ENCODE measurements around the gene RGS11. TPM values are rescaled to one million over a fixed set of nuclear protein-coding genes. Genes with fewer than 3 reads are reported as not detected.

RGS11 gene
- total RNA-seq, 2 experiments from 2014 or later: not detected

- TF ChIP-seq, protein P1, sequence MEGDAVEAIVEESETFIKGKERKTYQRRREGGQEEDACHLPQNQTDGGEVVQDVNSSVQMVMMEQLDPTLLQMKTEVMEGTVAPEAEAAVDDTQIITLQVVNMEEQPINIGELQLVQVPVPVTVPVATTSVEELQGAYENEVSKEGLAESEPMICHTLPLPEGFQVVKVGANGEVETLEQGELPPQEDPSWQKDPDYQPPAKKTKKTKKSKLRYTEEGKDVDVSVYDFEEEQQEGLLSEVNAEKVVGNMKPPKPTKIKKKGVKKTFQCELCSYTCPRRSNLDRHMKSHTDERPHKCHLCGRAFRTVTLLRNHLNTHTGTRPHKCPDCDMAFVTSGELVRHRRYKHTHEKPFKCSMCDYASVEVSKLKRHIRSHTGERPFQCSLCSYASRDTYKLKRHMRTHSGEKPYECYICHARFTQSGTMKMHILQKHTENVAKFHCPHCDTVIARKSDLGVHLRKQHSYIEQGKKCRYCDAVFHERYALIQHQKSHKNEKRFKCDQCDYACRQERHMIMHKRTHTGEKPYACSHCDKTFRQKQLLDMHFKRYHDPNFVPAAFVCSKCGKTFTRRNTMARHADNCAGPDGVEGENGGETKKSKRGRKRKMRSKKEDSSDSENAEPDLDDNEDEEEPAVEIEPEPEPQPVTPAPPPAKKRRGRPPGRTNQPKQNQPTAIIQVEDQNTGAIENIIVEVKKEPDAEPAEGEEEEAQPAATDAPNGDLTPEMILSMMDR (IDR thresholded peaks at IDR 0.05): no peak
- DNase-seq (no peak), ATAC-seq (no peak)
- POLR2A ChIA-PET: no interaction called here
- H3K27ac Mint-ChIP-seq: no peak overlapping the region
- H3K27me3 Mint-ChIP-seq: peaks cover 16% of the 10 kb centered on the region
- no peaks in the 10 kb centered on the region for H3K9me3 Mint-ChIP-seq
- CTCF ChIA-PET: interaction anchor here (1.1 to 1.5 kb wide), 2 partner anchors 43 to 82 kb away, joined by 3 to 4 read pairs; no protein-coding TSS in a partner anchor
- intact Hi-C loops (cut with micrococcal nuclease): no loop called here
- H3K4me3 Mint-ChIP-seq: no peak overlapping the region
- H3K4me1 Mint-ChIP-seq (ENCODE audit: low read depth): peaks cover 8% of the 10 kb centered on the region
- no peaks in the 10 kb centered on the region for H3K36me3 Mint-ChIP-seq (ENCODE audit: low read depth)
Observed at GRCh38 chr16:280005-280460, 4.3 kb upstream of the RGS11 start.

GRCh38 chr16:279531-279930 lies 3.8 kb upstream of the RGS11 start:
- no peak overlapping the region for H3K27ac Mint-ChIP-seq
- no peaks in the 10 kb centered on the region for H3K9me3 Mint-ChIP-seq
- TF ChIP-seq, protein P1 (IDR thresholded peaks at IDR 0.05): no peak
- no peak for DNase-seq
- peaks cover 8% of the 10 kb centered on the region for H3K4me1 Mint-ChIP-seq (ENCODE audit: low read depth)
- H3K27me3 Mint-ChIP-seq: peaks cover 19% of the 10 kb centered on the region
- intact Hi-C loops (cut with micrococcal nuclease): no loop called here
- CTCF ChIA-PET: interaction anchor here (1.1 to 1.5 kb wide), 3 partner anchors 28 to 82 kb away, joined by 3 to 4 read pairs (median 3); no protein-coding TSS in a partner anchor
- POLR2A ChIA-PET: interaction anchor here (1.2 kb wide), 1 partner anchor 71 kb away, joined by 4 read pairs; no protein-coding TSS in a partner anchor
- no peak overlapping the region for H3K4me3 Mint-ChIP-seq
- no peak for ATAC-seq
- no peaks in the 10 kb centered on the region for H3K36me3 Mint-ChIP-seq (ENCODE audit: low read depth)

- TF ChIP-seq, protein P1 (IDR thresholded peaks at IDR 0.05): no peak
- DNase-seq (peak; percentile 69), ATAC-seq (peak; percentile 90)
- Mint-ChIP-seq H3K9me3 (no peaks in the 10 kb centered on the region), H3K36me3 (ENCODE audit: low read depth) (no peaks in the 10 kb centered on the region), H3K4me3 (no peak overlapping the region), H3K27me3 (peaks cover 24% of the 10 kb centered on the region), H3K27ac (no peak overlapping the region), H3K4me1 (ENCODE audit: low read depth) (peaks cover 8% of the 10 kb centered on the region)
- ChIA-PET CTCF (interaction anchor here (1.1 to 1.5 kb wide), 4 partner anchors 27 to 83 kb away, joined by 3 to 4 read pairs (median 3); no protein-coding TSS in a partner anchor), POLR2A (interaction anchor here (1.2 kb wide), 1 partner anchor 72 kb away, joined by 4 read pairs; no protein-coding TSS in a partner anchor)
- intact Hi-C loops (cut with micrococcal nuclease): no loop called here
Observed at GRCh38 chr16:278863-279366, 3.2 kb upstream of the RGS11 start.

GRCh38 chr16:276426-277077 lies 808 bp upstream of the RGS11 start:
- DNase-seq (no peak), ATAC-seq (no peak)
- TF ChIP-seq, protein P1 (IDR thresholded peaks at IDR 0.05): no peak
- Mint-ChIP-seq H3K27ac (no peak overlapping the region), H3K4me3 (peak overlapping the region; percentile 19), H3K36me3 (ENCODE audit: low read depth) (no peaks in the 10 kb centered on the region), H3K9me3 (no peaks in the 10 kb centered on the region), H3K4me1 (ENCODE audit: low read depth) (peaks cover 8% of the 10 kb centered on the region), H3K27me3 (peaks cover 21% of the 10 kb centered on the region)
- POLR2A ChIA-PET: no interaction called here
- intact Hi-C loops (cut with micrococcal nuclease): no loop called here
- CTCF ChIA-PET: no interaction called here

DNA sequence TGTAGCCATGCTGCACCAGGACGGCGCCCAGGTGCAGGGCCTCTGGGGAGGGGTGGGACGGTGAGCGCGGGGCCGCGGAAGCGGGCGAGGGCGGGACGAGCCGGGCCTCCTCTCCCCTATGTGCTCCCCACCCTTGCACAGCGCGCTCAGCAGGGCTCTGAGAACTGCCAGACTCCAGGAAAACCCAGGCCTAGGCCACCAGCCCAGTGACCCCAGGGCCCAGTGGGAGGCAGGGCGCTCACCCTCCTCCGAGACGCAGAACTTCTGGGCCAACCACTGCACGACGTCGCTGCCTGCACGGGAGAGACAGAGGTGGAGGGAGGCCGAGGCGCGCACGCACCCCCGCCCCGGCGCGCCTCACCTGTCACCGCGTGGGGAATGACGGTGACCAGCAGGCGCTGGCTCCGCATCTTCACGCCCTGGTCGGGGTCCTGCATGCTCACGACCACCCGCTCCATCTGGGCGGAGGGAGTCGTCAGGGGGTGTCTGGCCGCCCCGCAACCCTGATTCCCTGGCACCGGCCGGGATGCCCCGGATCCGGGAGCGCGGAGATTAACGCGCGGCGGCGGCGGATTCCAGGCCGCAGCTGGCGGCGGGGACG lies 603 bp downstream of the RGS11 start:
- DNase-seq (peak; percentile 19), ATAC-seq (peak; percentile 24)
- TF ChIP-seq, protein P1 (IDR thresholded peaks at IDR 0.05): no peak
- H3K27ac Mint-ChIP-seq: no peak overlapping the region
- CTCF ChIA-PET: no interaction called here
- intact Hi-C loops (cut with micrococcal nuclease): no loop called here
- POLR2A ChIA-PET: no interaction called here
- peak overlapping the region; percentile 21 for H3K4me3 Mint-ChIP-seq
- no peaks in the 10 kb centered on the region for H3K36me3 Mint-ChIP-seq (ENCODE audit: low read depth)
- H3K27me3 Mint-ChIP-seq: peaks cover 21% of the 10 kb centered on the region
- H3K4me1 Mint-ChIP-seq (ENCODE audit: low read depth): peaks cover 8% of the 10 kb centered on the region
- no peaks in the 10 kb centered on the region for H3K9me3 Mint-ChIP-seq
